ENCODE data around the gene SWSAP1. TPM values are rescaled to one million over a fixed set of nuclear protein-coding genes. Genes with fewer than 3 reads are reported as not detected.

SWSAP1 gene
- polyA plus RNA-seq, 3 donors: 5.9 to 11.5 (median 8.7) TPM

DNA sequence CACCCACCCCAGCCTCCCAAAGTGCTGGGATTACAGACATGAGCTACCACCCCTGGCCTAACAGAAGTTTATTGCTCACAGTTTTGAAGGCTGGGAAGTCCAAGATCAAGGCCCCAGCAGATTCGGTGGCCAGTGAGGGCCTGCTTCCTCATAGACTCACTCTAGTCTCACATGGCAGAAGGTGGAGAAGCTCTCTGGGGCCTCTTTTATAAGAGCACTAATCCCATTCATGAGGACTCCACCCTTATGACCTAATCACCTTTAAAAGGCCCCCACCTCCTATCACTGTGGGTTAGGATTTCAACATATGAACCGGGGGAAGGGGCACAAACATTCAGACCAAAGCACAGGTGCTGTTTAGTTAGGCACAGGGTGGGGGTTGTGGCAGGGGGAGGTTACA, 6.9 kb upstream of the SWSAP1 start:
- DNase-seq: no peak
- H3K36me3 Mint-ChIP-seq: peaks cover 46 to 69% of the 10 kb centered on the region in 2 donors
- no peak overlapping the region for H3K4me2 ChIP-seq (replicated peaks; ENCODE audit: extremely low read depth, low read length, poor library complexity, severe bottlenecking)
- no peaks in the 10 kb centered on the region for H3K79me2 ChIP-seq (ENCODE audit: insufficient read depth, low read length)
- no peaks in the 10 kb centered on the region for H3K4me1 Mint-ChIP-seq
- peaks cover 31 to 42% of the 10 kb centered on the region in 2 donors for H3K36me3 ChIP-seq (replicated peaks in 1 of 2; ENCODE audit: control insufficient read depth in 1 of 2, insufficient read depth in 2 of 2, low read length in 2 of 2)
- no peak overlapping the region for H2AFZ ChIP-seq (ENCODE audit: insufficient read depth, low read depth, low read length, poor library complexity, severe bottlenecking)
- intact Hi-C loops (cut with micrococcal nuclease): no loop called here
- no peaks in the 10 kb centered on the region for H3K9me3 Mint-ChIP-seq
- TF ChIP-seq, protein P1, sequence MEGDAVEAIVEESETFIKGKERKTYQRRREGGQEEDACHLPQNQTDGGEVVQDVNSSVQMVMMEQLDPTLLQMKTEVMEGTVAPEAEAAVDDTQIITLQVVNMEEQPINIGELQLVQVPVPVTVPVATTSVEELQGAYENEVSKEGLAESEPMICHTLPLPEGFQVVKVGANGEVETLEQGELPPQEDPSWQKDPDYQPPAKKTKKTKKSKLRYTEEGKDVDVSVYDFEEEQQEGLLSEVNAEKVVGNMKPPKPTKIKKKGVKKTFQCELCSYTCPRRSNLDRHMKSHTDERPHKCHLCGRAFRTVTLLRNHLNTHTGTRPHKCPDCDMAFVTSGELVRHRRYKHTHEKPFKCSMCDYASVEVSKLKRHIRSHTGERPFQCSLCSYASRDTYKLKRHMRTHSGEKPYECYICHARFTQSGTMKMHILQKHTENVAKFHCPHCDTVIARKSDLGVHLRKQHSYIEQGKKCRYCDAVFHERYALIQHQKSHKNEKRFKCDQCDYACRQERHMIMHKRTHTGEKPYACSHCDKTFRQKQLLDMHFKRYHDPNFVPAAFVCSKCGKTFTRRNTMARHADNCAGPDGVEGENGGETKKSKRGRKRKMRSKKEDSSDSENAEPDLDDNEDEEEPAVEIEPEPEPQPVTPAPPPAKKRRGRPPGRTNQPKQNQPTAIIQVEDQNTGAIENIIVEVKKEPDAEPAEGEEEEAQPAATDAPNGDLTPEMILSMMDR (IDR thresholded peaks at IDR 0.05): no peak
- H3K27me3 Mint-ChIP-seq (ENCODE audit: low read depth in 3 of 3): peaks cover 0 to 2% (median 0%) of the 10 kb centered on the region in 3 donors
- H3K27ac ChIP-seq (ENCODE audit: low read depth in 1 of 2, low read length in 2 of 2): no peak overlapping the region
- H4K20me1 ChIP-seq (ENCODE audit: insufficient read depth, low read length): peaks cover 27% of the 10 kb centered on the region
- H3K27me3 ChIP-seq (ENCODE audit: control insufficient read depth in 2 of 2, insufficient read depth in 2 of 2, low read length in 2 of 2): no peaks in the 10 kb centered on the region
- H3K9me3 ChIP-seq (replicated peaks in 1 of 2; ENCODE audit: control insufficient read depth in 1 of 2, insufficient read depth in 1 of 2, low read length in 2 of 2): no peaks in the 10 kb centered on the region
- WGBS (ENCODE audit: insufficient coverage): no CpG with 5 or more reads among the region's 2 CpGs
- no peak overlapping the region for H3K4me3 Mint-ChIP-seq
- H3K4me1 ChIP-seq (ENCODE audit: control insufficient read depth in 1 of 2, insufficient read depth in 2 of 2, low read length in 2 of 2): no peaks in the 10 kb centered on the region
- no peak overlapping the region for H3K4me3 ChIP-seq (replicated peaks in 1 of 3; ENCODE audit: low read depth in 2 of 3, low read length in 3 of 3)
- no peak overlapping the region for H3K9ac ChIP-seq (ENCODE audit: insufficient read depth, low read length, poor library complexity, severe bottlenecking)
- no peak overlapping the region for H3K27ac Mint-ChIP-seq

DNA sequence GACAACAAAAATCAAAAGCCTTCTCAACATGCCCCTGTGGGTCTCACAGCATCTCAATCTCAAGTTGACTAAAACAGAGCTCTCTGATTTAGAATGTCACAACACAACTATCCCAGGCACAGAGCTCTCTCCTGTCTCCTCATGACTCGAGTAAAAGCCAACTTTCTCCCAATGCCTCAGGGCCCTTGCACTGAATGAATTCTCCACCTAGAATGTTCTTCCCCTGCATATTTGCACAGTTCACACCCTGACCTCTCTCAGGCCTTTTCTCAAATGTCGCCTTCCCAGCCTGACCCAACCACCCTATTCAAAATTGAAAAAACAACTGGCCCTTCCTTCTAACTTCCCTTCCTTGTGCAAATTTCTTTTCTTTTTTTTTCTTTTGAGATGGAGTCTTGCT, 3.7 kb upstream of the SWSAP1 start:
- TF ChIP-seq, protein P1 (IDR thresholded peaks at IDR 0.05): no peak
- Histone ChIP-seq H3K9ac (ENCODE audit: insufficient read depth, low read length, poor library complexity, severe bottlenecking) (no peak overlapping the region), H3K4me2 (replicated peaks; ENCODE audit: extremely low read depth, low read length, poor library complexity, severe bottlenecking) (no peak overlapping the region), H4K20me1 (ENCODE audit: insufficient read depth, low read length) (peaks cover 5% of the 10 kb centered on the region), H3K79me2 (ENCODE audit: insufficient read depth, low read length) (peaks cover 7% of the 10 kb centered on the region), H3K27me3 (ENCODE audit: control insufficient read depth in 2 of 2, insufficient read depth in 2 of 2, low read length in 2 of 2) (no peaks in the 10 kb centered on the region), H3K4me3 (replicated peaks in 1 of 3; ENCODE audit: low read depth in 2 of 3, low read length in 3 of 3) (no peak overlapping the region), H3K4me1 (ENCODE audit: control insufficient read depth in 1 of 2, insufficient read depth in 2 of 2, low read length in 2 of 2) (peaks cover 17 to 22% of the 10 kb centered on the region in 2 donors), H2AFZ (ENCODE audit: insufficient read depth, low read depth, low read length, poor library complexity, severe bottlenecking) (no peak overlapping the region), H3K36me3 (replicated peaks in 1 of 2; ENCODE audit: control insufficient read depth in 1 of 2, insufficient read depth in 2 of 2, low read length in 2 of 2) (peaks cover 5 to 9% of the 10 kb centered on the region in 2 donors), H3K27ac (ENCODE audit: low read depth in 1 of 2, low read length in 2 of 2) (no peak overlapping the region), H3K9me3 (replicated peaks in 1 of 2; ENCODE audit: control insufficient read depth in 1 of 2, insufficient read depth in 1 of 2, low read length in 2 of 2) (no peaks in the 10 kb centered on the region)
- H3K4me1 Mint-ChIP-seq: no peaks in the 10 kb centered on the region
- H3K27ac Mint-ChIP-seq: no peak overlapping the region
- H3K4me3 Mint-ChIP-seq: no peak overlapping the region
- no peak for DNase-seq
- H3K36me3 Mint-ChIP-seq: peaks cover 25 to 37% of the 10 kb centered on the region in 2 donors
- WGBS (ENCODE audit: insufficient coverage): 96% methylated on average over 2 of the region's 2 CpGs
- intact Hi-C loops (cut with micrococcal nuclease): loop anchor here in 1 of 2 donors (5.0 kb wide), 1 partner anchor 33 kb away; the partner anchor contains the start of gene RAB3D
- H3K27me3 Mint-ChIP-seq (ENCODE audit: low read depth in 3 of 3): peaks cover 0 to 2% (median 0%) of the 10 kb centered on the region in 3 donors
- no peaks in the 10 kb centered on the region for H3K9me3 Mint-ChIP-seq

Data from CD14-positive monocyte (primary cell).